DOHH2 (cell line): ENCODE results near the gene ETS2.

Source experiments
- EZH2phosphoT487 ChIP-seq: fragments of 200-600 bp; sonication (generic); IDR thresholded peaks from 2 replicates; pipeline ENCODE4 v1.6.1; 2017; ENCODE audit warnings: borderline replicate concordance, mild to moderate bottlenecking, antibody characterized with exemption, low read length, moderate library complexity, mixed read lengths
- TF ChIP-seq, protein P1 (sequence below): fragments of 200-600 bp; sonication (generic); IDR thresholded peaks from one replicate; pipeline ENCODE4 v1.5.1; 2014; ENCODE audit warnings: antibody characterized with exemption, mild to moderate bottlenecking, low read depth, low read length; ENCODE audit not compliant: poor library complexity, severe bottlenecking

DNA sequence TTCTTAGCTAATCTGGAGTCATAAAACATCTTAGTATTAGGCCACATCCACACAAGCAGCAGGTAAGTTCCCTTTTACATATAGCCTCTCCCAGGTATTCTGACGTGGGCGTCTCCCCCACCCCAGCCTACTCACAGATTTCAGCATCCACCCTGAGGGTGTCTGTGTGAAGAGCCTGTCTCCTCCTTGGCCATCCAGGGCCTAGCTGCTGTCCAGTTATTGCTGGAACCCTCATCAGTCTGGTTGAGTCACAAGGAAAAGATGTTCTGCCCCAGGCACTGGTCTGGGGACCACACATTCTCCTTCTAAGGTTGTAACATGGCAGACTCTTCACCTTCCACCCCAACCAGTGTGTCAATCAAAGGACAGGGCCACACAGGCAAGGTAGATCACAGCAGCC lies 57.6 kb downstream of the ETS2 start:
- TF ChIP-seq, protein P1, sequence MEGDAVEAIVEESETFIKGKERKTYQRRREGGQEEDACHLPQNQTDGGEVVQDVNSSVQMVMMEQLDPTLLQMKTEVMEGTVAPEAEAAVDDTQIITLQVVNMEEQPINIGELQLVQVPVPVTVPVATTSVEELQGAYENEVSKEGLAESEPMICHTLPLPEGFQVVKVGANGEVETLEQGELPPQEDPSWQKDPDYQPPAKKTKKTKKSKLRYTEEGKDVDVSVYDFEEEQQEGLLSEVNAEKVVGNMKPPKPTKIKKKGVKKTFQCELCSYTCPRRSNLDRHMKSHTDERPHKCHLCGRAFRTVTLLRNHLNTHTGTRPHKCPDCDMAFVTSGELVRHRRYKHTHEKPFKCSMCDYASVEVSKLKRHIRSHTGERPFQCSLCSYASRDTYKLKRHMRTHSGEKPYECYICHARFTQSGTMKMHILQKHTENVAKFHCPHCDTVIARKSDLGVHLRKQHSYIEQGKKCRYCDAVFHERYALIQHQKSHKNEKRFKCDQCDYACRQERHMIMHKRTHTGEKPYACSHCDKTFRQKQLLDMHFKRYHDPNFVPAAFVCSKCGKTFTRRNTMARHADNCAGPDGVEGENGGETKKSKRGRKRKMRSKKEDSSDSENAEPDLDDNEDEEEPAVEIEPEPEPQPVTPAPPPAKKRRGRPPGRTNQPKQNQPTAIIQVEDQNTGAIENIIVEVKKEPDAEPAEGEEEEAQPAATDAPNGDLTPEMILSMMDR: no peak
- TF ChIP-seq EZH2phosphoT487: no peak
